Astrocyte of the hippocampus (primary cell): ENCODE results near the gene UGT2A2.
A peak's percentile ranks its signal among the peaks of the same experiment; 100 is the strongest.

Experiments
- DNase-seq: peaks from one replicate; pipeline ENCODE4 v3.0.0; 2011; ENCODE audit warnings: low read depth, low spot score

Gene UGT2A2

DNA sequence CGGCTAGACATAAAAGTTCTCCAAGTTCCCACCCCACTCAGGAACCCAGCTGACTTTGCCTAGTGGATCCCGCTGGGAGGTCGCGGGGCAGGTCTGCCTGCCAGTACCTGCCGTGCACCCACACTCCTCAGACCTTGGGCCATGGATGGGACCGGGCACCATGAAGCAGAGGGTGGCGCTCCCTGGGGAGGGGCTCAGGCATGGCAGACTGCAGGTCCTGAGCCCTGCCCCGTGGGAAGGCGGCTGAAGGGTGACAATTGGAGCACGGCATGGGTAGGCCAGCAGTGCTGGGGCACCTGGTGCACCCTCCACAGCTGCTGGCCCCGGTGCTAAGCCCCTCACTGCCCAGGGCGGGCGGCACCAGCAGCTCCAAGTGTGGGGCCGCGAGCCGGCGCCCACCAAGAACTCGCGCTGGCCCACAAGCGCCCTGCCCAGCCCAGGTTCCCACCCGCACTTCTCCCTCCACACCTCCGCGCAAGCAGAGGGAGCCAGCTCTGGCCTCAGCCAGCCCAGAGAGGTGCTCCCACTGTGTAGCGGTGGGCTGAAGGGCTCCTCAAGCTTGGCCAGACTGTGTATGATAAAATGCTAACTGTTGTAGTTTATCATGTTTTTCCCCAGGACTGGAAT is 63.1 kb downstream of the UGT2A2 start:
- no peak for DNase-seq

DNA sequence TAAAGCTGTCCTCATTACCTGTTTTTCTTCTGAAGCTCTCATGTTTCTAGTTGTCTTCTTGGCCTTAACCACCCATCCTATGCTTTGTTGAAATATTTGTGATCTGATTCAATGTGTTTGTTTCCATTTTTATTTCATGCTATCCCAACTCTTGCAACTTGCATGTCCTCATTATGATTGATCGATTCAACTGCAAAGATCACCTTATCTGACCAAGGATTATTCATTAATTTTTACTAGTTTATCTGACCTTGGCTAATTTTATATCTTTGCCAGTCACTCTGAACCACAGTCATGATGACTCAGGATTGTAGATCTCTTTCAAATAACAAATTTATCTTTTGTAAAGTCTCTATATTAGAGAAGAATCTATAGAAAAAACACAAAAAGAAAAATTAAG is 70.7 kb downstream of the UGT2A2 start:
- DNase-seq, result no peak

GRCh38 chr4:69563424-69563823 is 76.0 kb downstream of the UGT2A2 start:
- no peak for DNase-seq

- DNase-seq, result no peak
Measured at GRCh38 chr4:69549651-69550050, 89.8 kb downstream of the UGT2A2 start.

GRCh38 chr4:69546134-69546765 is 93.2 kb downstream of the UGT2A2 start:
- DNase-seq, result peak; percentile 23
